ENCODE measurements around the gene FAM83D. TPM values are rescaled to one million over a fixed set of nuclear protein-coding genes. Genes with fewer than 3 reads are reported as not detected.
A peak's percentile ranks its signal among the peaks of the same experiment; 100 is the strongest.

The FAM83D gene
- total RNA-seq, 4 donors from 2014 or later: 8.7 to 17.4 (median 14.0) TPM

DNA sequence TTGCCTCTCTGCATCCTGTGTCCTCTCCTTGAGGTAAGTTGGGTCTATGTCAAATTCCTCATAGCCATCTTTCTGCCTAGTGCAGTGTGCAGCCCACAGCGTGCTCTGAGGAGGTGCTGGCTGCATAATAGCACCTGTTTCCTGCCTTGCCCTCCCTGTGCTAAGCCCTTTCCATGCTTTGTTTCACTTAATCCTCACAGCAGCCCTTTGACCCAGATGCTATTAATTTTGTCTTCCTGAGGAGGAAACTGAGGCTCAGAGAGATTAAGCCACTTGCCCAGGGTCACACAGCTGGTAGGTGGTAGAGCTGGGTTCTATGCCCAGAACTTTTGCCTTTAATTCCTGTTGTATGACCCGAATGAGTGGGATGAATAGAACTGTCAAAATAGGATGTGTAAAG lies 13.5 kb downstream of the FAM83D start:
- WGBS, 2 donors: 87 to 88% methylated on average over 2 of the region's 2 CpGs
- no peak for TF ChIP-seq CTCF (IDR thresholded peaks at IDR 0.05)
- TF ChIP-seq POLR2A (IDR thresholded peaks at IDR 0.05): no peak
- H3K4me3 ChIP-seq (ENCODE audit: low read depth, poor library complexity, severe bottlenecking): no peak overlapping the region
- intact Hi-C loops (cut with DNase I; ENCODE audit: low total_unique reads): no loop called here
- DNase-seq (ENCODE audit: low spot score in 2 of 2): no peak

DNA sequence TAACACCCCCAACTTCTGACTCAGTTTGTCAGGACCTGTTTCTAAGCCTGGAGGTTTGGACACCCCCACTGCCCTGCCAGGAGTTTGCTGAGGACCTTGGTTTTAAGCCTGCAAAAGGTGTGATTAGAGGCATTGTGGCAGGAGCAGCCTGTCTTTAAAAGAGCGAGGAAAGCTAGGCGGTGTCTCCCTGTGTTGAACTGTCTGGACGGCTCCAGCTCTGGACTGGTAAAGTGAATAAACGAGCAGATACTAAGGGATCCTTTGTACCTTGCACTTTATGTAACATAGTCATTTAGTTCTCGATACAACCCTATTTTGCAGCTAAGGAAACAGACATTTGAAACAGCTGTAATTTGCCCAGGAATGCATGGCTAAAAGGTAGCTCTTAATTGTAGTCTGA lies 14.4 kb downstream of the FAM83D start:
- no peak for TF ChIP-seq CTCF (IDR thresholded peaks at IDR 0.05)
- TF ChIP-seq POLR2A (IDR thresholded peaks at IDR 0.05): no peak
- peak in 1 of 2 donors; percentile 3 for DNase-seq (ENCODE audit: low spot score in 2 of 2)

DNA sequence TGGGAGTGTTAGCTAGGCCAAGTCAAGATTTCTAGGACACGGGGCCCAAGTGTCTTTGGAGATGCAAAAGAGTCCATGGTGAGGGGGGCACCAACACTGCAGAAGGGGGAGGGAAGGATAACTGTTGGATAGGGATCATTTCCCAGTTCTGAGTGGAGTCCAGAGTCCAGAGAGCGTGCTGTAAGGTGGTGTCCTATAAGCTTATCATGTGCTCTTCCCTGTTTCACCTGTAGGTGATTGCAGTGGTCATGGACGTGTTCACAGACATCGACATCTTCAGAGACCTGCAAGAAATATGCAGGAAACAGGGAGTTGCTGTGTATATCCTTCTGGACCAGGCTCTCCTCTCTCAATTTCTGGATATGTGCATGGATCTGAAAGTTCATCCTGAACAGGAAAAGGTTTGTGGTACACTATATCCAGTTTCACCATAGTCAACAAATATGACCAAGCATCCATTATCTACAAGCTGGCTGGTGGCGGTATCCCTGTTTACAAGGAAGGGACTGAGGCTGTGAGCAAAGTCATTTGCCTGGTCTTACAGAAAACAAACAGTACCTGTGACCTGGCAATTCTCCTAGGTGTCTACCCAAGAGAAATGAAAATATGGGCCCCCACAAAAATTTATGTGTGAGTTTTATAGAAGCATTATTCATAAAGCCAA lies 15.6 kb downstream of the FAM83D start:
- intact Hi-C loops (cut with DNase I; ENCODE audit: low total_unique reads): no loop called here
- peak in 1 of 2 donors; percentile 56 for DNase-seq (ENCODE audit: low spot score in 2 of 2)
- no peak overlapping the region for H3K4me3 ChIP-seq (ENCODE audit: low read depth, poor library complexity, severe bottlenecking)
- WGBS, 2 donors: 98 to 100% methylated on average over 5 of the region's 5 CpGs
- TF ChIP-seq CTCF (IDR thresholded peaks at IDR 0.05): no peak
- TF ChIP-seq POLR2A (IDR thresholded peaks at IDR 0.05): no peak

More for the DNA sequence above, 14.4 kb downstream of the FAM83D start:
- intact Hi-C loops (cut with DNase I; ENCODE audit: low total_unique reads): no loop called here
- H3K4me3 ChIP-seq (ENCODE audit: low read depth, poor library complexity, severe bottlenecking): no peak overlapping the region
- WGBS, 2 donors: 96 to 97% methylated on average over 5 of the region's 5 CpGs

- intact Hi-C loops (cut with DNase I; ENCODE audit: low total_unique reads): no loop called here
- DNase-seq (ENCODE audit: low spot score in 2 of 2): peak in 1 of 2 donors; percentile 28
- H3K4me3 ChIP-seq (ENCODE audit: low read depth, poor library complexity, severe bottlenecking): no peak overlapping the region
- TF ChIP-seq CTCF (IDR thresholded peaks at IDR 0.05) (no peak), POLR2A (IDR thresholded peaks at IDR 0.05) (no peak)
- 74 to 87% methylated on average over 3 of the region's 3 CpGs for WGBS, 2 donors
Measured at GRCh38 chr20:38945012-38945411, 18.8 kb downstream of the FAM83D start.

- intact Hi-C loops (cut with DNase I; ENCODE audit: low total_unique reads): no loop called here
- no peak for DNase-seq (ENCODE audit: low spot score in 2 of 2)
- WGBS, 2 donors: 90 to 93% methylated on average over 3 of the region's 3 CpGs
- no peak overlapping the region for H3K4me3 ChIP-seq (ENCODE audit: low read depth, poor library complexity, severe bottlenecking)
- no peak for TF ChIP-seq POLR2A (IDR thresholded peaks at IDR 0.05)
- TF ChIP-seq CTCF (IDR thresholded peaks at IDR 0.05): no peak
Measured at GRCh38 chr20:38946836-38947235, 20.6 kb downstream of the FAM83D start.

GRCh38 chr20:38947931-38948362 lies 21.7 kb downstream of the FAM83D start:
- H3K4me3 ChIP-seq (ENCODE audit: low read depth, poor library complexity, severe bottlenecking): no peak overlapping the region
- TF ChIP-seq POLR2A (IDR thresholded peaks at IDR 0.05): no peak
- TF ChIP-seq CTCF (IDR thresholded peaks at IDR 0.05): no peak
- intact Hi-C loops (cut with DNase I; ENCODE audit: low total_unique reads): no loop called here
- 65 to 66% methylated on average over 7 of the region's 7 CpGs for whole genome bisulfite sequencing, 2 donors
- no peak for DNase-seq (ENCODE audit: low spot score in 2 of 2)
